ENCODE measurements around the gene CEP164. TPM values are rescaled to one million over a fixed set of nuclear protein-coding genes. Genes with fewer than 3 reads are reported as not detected.

The CEP164 gene
- total RNA-seq, 1 experiment from 2014 or later, result 22.2 TPM

GRCh38 chr11:117424781-117425180 lies 97.1 kb downstream of the CEP164 start:
- H3K4me2 ChIP-seq (ENCODE audit: low read length), result no peak overlapping the region
- ChIA-PET RAD21 (ENCODE audit: low non-redundant PET in 1 of 2, low total read pairs in 2 of 2, uncharacterized antibody in 2 of 2, unreplicated experiment in 2 of 2) (interaction anchor here in 1 of 2 experiments (0.7 kb wide), 1 partner anchor 401 kb away, joined by 3 read pairs; no protein-coding TSS in a partner anchor), POLR2A (no interaction called here), CTCF (interaction anchor here (1.0 to 2.6 kb wide), 5 partner anchors 235 to 522 kb away, joined by 3 to 15 read pairs (median 4); no protein-coding TSS in a partner anchor)
- DNase-seq (ENCODE audit: low read depth, low spot score) (no peak), ATAC-seq (no peak)
- H3K4me1 ChIP-seq (ENCODE audit: control insufficient read depth in 1 of 2, insufficient read depth in 2 of 2, low read length in 2 of 2), result no peaks in the 10 kb centered on the region
- no peaks in the 10 kb centered on the region for H4K20me1 ChIP-seq (ENCODE audit: insufficient read depth)
- H3K9me3 ChIP-seq (ENCODE audit: control insufficient read depth in 1 of 2, insufficient read depth in 1 of 2, low read depth in 1 of 2, low read length in 2 of 2), result no peaks in the 10 kb centered on the region
- intact Hi-C loops (cut with micrococcal nuclease), result loop anchor here (10.0 kb wide), 1 partner anchor 520 kb away; no protein-coding TSS in a partner anchor
- no peaks in the 10 kb centered on the region for H3K79me2 ChIP-seq (ENCODE audit: insufficient read depth, low read length)
- TF ChIP-seq FOSL1 (IDR thresholded peaks at IDR 0.05; ENCODE audit: low read depth) (no peak), SP1 (IDR thresholded peaks at IDR 0.05; ENCODE audit: low read depth) (no peak), SRF (IDR thresholded peaks at IDR 0.05; ENCODE audit: low read depth) (no peak), EZH2 (IDR thresholded peaks at IDR 0.05) (no peak), ELF1 (IDR thresholded peaks at IDR 0.05; ENCODE audit: borderline replicate concordance, low read depth) (no peak), MAX (IDR thresholded peaks at IDR 0.05) (no peak), YY1 (IDR thresholded peaks at IDR 0.05; ENCODE audit: extremely low read depth, insufficient replicate concordance, low read depth, low read length) (no peak), CBX3 (IDR thresholded peaks at IDR 0.05; ENCODE audit: low read depth) (no peak), EGR1 (IDR thresholded peaks at IDR 0.05; ENCODE audit: low read depth) (no peak), REST (IDR thresholded peaks at IDR 0.05; ENCODE audit: low read depth) (no peak), SIN3A (IDR thresholded peaks at IDR 0.05; ENCODE audit: low read depth) (no peak), RAD21 (IDR thresholded peaks at IDR 0.05; ENCODE audit: low read depth) (no peak), CEBPB (IDR thresholded peaks at IDR 0.05; ENCODE audit: low read depth) (no peak), POLR2A (IDR thresholded peaks at IDR 0.05; ENCODE audit: borderline replicate concordance, extremely low read depth, insufficient read depth, insufficient read length) (no peak), ZNF274 (IDR thresholded peaks at IDR 0.05; ENCODE audit: low read depth, low read length) (no peak), ATF3 (IDR thresholded peaks at IDR 0.05) (no peak)
- no TSS peak for BruUV-seq (replicated peaks)
- H3K4me3 ChIP-seq (replicated peaks in 1 of 2; ENCODE audit: low read depth in 1 of 2, low read length in 2 of 2), result no peak overlapping the region
- no peak overlapping the region for H3K27ac ChIP-seq (ENCODE audit: low read depth, low read length)
- no peak overlapping the region for H2AFZ ChIP-seq (ENCODE audit: low read depth, low read length, poor library complexity, severe bottlenecking)
- no peaks in the 10 kb centered on the region for H3K9me2 ChIP-seq (ENCODE audit: insufficient read depth)
- no peaks in the 10 kb centered on the region for H3K36me3 ChIP-seq (ENCODE audit: control insufficient read depth in 1 of 2, insufficient read depth in 2 of 2, low read length in 2 of 2)
- H3K27me3 ChIP-seq (ENCODE audit: insufficient read depth, low read length), result no peaks in the 10 kb centered on the region
- no peak overlapping the region for H3K9ac ChIP-seq (ENCODE audit: low read length)
